ENCODE results near the gene CX3CR1. TPM values are rescaled to one million over a fixed set of nuclear protein-coding genes. Genes with fewer than 3 reads are reported as not detected.
A peak's percentile ranks its signal among the peaks of the same experiment; 100 is the strongest.

The CX3CR1 gene
- total and polyA plus RNA-seq, 10 of the 15 experiments (the other 5 are each of a cell fraction or from before 2014, with no cell fraction given), result 0.05 to 0.53 (median 0.15) TPM

- TF ChIP-seq HDAC2 (IDR thresholded peaks at IDR 0.05), result no peak
- no peak for TF ChIP-seq USF1 (IDR thresholded peaks at IDR 0.05; ENCODE audit: borderline replicate concordance, extremely low read length, insufficient read depth, low read depth, low read length)
- peak; percentile 83 for TF ChIP-seq EED (IDR thresholded peaks at IDR 0.05; ENCODE audit: low read depth)
- TF ChIP-seq SIX5 (IDR thresholded peaks at IDR 0.05; ENCODE audit: low read depth, low read length, severe bottlenecking), result no peak
- peak in 1 of 2 experiments; percentile 67; a peak in 1 of 4 replicates for TF ChIP-seq ETV6 (conservative IDR thresholded peaks at IDR 0.05 in 1 of 2, IDR thresholded peaks at IDR 0.05 in 1 of 2; ENCODE audit: borderline replicate concordance in 1 of 2, low read depth in 1 of 2)
- peak; percentile 96 for TF ChIP-seq PBX3 (IDR thresholded peaks at IDR 0.05; ENCODE audit: insufficient replicate concordance, low read depth, low read length)
- peak; percentile 54 to 70; a peak in 3 of 4 replicates for TF ChIP-seq BHLHE40 (IDR thresholded peaks at IDR 0.05; ENCODE audit: borderline replicate concordance in 1 of 2, low read depth in 2 of 2, low read length in 1 of 2)
- peak; percentile 97 for TF ChIP-seq NFYB (IDR thresholded peaks at IDR 0.05; ENCODE audit: insufficient read depth, low read depth, low read length)
- peak in 1 of 2 experiments; percentile 65; a peak in 2 of 4 replicates for TF ChIP-seq EP300 (IDR thresholded peaks at IDR 0.05; ENCODE audit: borderline replicate concordance in 1 of 2, control insufficient read depth in 1 of 2, low read depth in 2 of 2, low read length in 2 of 2)
- peak; percentile 78; the same call in 1 of the 2 replicates for TF ChIP-seq BCL11A (IDR thresholded peaks at IDR 0.05; ENCODE audit: low read depth, low read length)
- peak; percentile 69; the same call in 1 of the 2 replicates for TF ChIP-seq NR2F1 (conservative IDR thresholded peaks at IDR 0.05)
- TF ChIP-seq ZNF592 (IDR thresholded peaks at IDR 0.05), result no peak; the same call in 1 of the 2 replicates
- TF ChIP-seq NFYA (IDR thresholded peaks at IDR 0.05; ENCODE audit: borderline replicate concordance, low read depth, low read length), result no peak
- TF ChIP-seq ZBTB11 (CRISPR knock-in tag; IDR thresholded peaks at IDR 0.05), result no peak
- no peak for TF ChIP-seq BCL3 (IDR thresholded peaks at IDR 0.05; ENCODE audit: borderline replicate concordance, insufficient read depth, low read depth, low read length, poor library complexity, severe bottlenecking)
- TF ChIP-seq TBL1XR1 (IDR thresholded peaks at IDR 0.05; ENCODE audit: low read depth, low read length), result peak; percentile 76; the same call in 1 of the 2 replicates
- peak; percentile 67 for TF ChIP-seq ATF7 (IDR thresholded peaks at IDR 0.05; ENCODE audit: low read depth)
Observed at GRCh38 chr3:39288300-39288808, 8.5 kb upstream of the CX3CR1 start (continued).
